NOMO-1 treated with DMSO at 0.1 percent for 48 hours (cell line): ENCODE results near the gene GHRL.
A peak's percentile ranks its signal among the peaks of the same experiment; 100 is the strongest.
"Not testable (repeated sequence)": the region's sequence is repeated elsewhere in the genome, so short reads cannot be mapped to it uniquely, and the experiment has no call there.

Experiments used
- DNase-seq: peaks from one replicate; lab custom pipeline; 2025; ENCODE audit not compliant: unreplicated experiment; lab: John Stamatoyannopoulos, UW

Gene GHRL

GRCh38 chr3:10299175-10299574, 6.4 kb upstream of the GHRL start:
- no peak for DNase-seq

- DNase-seq: not testable (repeated sequence)
These were observed 5.3 kb upstream of the GHRL start for GRCh38 chr3:10298064-10298463.

- peak; percentile 32 for DNase-seq
These were observed 1.4 kb upstream of the GHRL start for GRCh38 chr3:10294030-10294586.

GRCh38 chr3:10291641-10292040, 1.1 kb downstream of the GHRL start:
- no peak for DNase-seq

DNA sequence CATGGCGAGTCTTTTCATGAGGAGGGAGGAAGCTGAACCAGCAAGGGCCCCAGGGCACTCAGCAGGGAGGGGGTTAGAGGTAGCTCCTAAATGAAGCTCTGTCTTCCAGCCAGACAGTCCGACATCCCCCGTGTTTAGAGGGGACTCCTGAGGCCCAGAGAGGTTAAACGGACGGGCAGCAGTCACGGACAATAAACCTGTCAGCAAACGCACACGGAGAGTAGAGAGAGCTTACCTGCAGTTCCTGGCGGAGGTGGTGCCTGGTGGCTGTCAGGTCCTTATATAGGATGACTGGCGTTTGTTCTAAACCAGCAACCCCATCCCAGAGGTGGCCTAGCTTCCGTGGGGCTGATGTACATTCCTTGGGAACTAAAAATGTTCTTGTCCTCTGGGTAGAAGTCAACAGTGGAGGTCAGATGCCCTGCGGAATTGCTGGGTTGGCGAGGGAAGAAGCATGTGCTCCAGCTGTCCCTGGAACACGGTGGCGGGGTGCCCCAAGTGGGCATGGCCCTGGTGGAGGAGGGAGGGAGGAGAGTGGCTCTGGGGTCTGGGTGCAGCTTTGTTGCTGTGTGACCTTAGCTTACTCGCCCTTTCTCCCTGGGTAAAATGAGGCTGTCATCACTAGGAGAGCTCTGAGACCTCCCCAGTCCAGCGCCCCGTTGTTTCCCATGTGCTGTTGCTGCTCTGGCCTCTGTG, 2.1 kb downstream of the GHRL start:
- no peak for DNase-seq

DNA sequence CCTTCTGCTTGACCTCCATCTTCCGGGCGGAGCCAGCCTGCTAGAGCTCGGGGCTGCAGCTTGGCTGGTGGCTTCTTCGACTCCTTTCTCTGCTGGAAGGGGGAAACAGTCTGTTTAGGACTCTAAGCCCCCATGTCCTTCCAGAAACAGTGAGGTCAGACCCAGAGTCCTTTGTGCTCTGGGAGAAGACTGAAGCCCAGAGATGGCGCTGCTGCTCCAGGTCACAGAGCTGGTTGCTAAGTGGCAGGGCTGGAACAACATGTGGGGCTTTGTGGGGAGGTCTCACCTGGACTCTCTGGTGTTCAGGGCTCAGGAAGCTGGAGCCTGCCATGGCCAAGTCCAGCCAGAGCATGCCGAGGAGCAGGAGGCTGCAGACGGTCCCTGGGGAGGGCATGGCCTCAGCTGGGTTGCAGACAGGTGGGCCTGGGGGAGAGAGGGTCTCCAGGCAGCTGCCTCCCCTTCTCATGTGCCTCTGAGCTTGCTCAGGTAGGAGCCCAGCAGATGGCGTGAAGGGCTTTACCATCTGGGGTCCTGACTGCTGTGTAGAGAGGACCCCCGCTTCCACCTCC, 2.9 kb downstream of the GHRL start:
- no peak for DNase-seq

GRCh38 chr3:10289077-10289476, 3.7 kb downstream of the GHRL start:
- DNase-seq: no peak

- no peak for DNase-seq
These were observed 4.2 kb downstream of the GHRL start for GRCh38 chr3:10288575-10288960.

GRCh38 chr3:10287936-10288574, 4.7 kb downstream of the GHRL start:
- no peak for DNase-seq

DNA sequence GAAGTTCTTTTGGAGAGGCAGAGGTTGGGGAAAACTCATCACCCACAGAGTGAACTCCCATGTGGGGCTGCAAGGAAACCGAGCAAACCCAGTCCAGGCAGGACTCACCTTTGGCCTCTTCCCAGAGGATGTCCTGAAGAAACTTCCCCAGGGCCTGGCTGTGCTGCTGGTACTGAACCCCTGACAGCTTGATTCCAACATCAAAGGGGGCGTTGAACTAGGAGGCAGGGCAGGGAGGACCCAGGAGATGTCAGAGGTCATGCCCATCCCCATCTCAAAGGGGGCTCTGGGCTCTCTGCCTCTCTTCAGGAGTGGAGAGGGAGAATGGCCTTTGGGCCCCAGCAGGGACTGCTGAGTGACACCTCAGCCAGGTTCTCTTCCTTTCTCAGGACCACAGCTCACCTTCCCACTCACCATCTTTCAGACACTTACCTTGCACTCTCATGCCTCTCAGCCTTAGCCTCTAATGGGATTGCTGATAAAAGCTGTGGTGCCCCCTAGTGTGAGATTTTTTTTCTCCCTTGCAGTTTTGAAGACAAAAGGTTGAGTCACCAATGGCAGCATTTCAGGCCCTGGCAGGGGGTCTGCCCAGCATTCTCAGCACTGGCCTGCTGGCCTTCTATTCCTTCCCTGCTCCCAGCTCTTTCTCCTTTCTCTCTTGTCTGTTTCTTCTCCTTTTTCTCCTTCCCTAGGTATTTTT, 6.0 kb downstream of the GHRL start:
- no peak for DNase-seq

DNA sequence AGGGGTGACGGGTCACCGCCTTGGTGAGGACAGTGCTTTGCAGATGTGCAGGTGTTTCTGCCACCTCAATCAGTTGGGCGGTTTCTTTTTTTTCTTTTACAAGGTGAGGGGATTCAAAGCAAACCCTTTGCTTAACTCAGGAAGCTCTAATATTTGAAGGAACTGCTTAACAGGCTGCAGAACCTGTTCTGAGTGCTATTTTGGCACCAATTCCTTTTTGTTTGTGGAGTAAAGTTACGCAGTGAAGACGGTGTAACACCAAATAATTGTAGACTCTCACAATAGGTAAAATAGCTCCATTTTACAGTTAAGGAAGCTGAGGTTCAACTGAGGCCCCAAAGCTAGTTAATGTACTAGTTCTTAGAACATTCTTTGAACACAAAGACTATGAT, 6.6 kb downstream of the GHRL start:
- no peak for DNase-seq

- no peak for DNase-seq
These were observed 7.2 kb downstream of the GHRL start for GRCh38 chr3:10285272-10286132.

GRCh38 chr3:10284496-10284895, 8.3 kb downstream of the GHRL start:
- no peak for DNase-seq

DNA sequence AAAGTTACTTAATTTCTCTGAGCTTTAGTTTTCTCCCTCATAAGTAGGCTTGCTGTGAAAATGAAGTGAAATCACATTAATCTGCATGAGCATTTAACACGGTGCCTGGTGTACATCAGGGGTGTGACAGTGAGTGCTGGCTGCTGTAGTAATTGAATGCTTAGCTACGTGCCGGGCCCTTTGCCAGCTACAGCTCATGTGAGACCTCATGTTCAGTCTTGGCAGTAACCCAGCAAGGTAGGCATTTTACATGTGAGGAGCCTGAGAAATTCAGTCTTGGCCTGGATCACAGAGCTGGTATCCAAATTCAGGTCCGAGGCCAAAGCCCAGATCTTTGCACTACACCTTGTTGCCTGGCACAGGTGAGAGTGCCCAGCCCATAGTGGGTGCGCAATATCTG, 9.1 kb downstream of the GHRL start:
- no peak for DNase-seq

GRCh38 chr3:10281951-10282350, 10.8 kb downstream of the GHRL start:
- DNase-seq: no peak

GRCh38 chr3:10280571-10280970, 12.2 kb downstream of the GHRL start:
- DNase-seq: no peak

DNA sequence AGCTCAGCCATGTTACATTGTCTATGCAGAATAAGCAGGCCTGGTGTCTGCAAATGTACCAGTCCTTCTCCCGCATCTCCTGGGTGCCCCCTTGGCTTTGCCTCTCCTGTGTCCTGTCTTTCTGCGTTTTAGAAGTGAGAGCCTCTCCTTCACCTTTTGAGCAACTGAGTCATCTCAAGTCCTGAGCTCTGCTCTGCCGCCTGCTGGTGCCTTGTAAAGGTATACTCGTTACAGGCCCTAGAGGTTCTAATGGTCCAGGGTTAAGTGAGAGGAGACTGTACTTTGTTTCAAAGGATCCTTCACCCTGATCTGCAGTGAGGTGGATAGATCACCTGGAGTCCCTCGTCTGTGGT, 12.6 kb downstream of the GHRL start:
- DNase-seq: no peak

DNA sequence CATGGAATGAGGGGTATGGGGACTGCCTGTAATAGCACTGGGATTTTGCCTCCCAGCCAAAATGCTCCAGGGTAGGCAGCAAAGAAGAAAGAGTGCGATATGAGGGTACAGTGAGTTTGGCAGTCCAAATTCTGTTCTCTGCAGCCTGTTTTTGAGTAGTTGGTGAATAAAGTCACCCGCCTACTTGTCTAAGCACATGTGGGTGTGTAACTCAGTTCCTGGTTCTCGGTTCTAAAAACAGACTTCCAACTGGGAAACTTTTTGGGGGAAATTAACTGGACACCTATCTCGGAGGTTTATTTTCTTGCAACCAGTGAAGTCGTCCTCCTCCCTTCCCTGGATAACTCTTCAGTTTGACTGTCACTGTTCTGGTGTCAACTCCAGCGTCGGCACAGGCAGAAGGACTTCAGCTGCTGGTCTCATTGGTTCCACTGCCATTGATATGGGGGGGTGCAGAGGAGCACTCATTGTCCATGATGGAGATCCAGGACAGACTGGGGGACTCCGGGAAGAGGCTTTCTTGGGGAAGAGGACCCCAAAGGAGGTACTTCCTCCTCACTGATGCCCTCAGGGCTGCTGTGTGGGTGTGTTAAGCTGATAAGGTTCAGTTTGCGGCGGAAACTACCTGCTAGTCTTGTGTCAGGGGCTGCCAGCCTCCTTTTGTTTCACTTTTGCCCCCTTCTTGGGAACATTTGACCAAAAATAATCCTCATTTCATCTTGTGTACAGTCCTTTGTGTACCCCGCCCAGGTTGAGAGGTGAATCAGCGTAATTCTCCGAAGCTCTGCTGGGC, 13.2 kb downstream of the GHRL start:
- no peak for DNase-seq

GRCh38 chr3:10278501-10278900, 14.2 kb downstream of the GHRL start:
- no peak for DNase-seq

DNA sequence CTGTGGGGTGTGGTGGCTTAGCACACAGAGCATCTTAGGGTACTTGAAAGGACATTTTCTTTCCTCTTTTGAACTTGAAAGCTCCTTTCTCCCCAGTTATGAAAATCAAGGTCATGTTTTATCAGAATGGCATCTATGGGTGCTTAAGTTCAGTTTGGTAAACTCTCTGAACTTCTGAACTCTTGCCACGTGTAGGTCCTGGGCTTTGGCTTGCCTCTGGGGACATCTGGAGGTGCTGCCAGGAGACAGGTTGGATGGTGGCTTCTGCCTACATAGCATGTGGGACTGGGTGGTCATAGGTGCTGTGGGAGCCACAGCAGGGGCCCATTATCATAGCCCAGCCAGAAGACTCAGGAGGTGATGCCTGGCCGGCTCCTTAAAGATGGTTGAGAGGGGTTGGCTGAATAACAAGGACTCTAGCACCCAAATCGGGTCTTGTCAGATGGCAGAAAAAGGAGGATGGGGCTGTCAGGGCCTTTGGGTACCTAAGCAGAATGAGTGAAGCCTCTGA, 15.6 kb downstream of the GHRL start:
- DNase-seq: no peak
